ENCODE data around the gene THAP12. TPM values are rescaled to one million over a fixed set of nuclear protein-coding genes. Genes with fewer than 3 reads are reported as not detected.

The THAP12 gene
- total RNA-seq, 4 donors from 2014 or later, result 42.7 to 78.6 (median 45.5) TPM

GRCh38 chr11:76320929-76321328 is 60.0 kb downstream of the THAP12 start:
- TF ChIP-seq, protein P1, sequence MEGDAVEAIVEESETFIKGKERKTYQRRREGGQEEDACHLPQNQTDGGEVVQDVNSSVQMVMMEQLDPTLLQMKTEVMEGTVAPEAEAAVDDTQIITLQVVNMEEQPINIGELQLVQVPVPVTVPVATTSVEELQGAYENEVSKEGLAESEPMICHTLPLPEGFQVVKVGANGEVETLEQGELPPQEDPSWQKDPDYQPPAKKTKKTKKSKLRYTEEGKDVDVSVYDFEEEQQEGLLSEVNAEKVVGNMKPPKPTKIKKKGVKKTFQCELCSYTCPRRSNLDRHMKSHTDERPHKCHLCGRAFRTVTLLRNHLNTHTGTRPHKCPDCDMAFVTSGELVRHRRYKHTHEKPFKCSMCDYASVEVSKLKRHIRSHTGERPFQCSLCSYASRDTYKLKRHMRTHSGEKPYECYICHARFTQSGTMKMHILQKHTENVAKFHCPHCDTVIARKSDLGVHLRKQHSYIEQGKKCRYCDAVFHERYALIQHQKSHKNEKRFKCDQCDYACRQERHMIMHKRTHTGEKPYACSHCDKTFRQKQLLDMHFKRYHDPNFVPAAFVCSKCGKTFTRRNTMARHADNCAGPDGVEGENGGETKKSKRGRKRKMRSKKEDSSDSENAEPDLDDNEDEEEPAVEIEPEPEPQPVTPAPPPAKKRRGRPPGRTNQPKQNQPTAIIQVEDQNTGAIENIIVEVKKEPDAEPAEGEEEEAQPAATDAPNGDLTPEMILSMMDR (IDR thresholded peaks at IDR 0.05; ENCODE audit: low read depth), result no peak

DNA sequence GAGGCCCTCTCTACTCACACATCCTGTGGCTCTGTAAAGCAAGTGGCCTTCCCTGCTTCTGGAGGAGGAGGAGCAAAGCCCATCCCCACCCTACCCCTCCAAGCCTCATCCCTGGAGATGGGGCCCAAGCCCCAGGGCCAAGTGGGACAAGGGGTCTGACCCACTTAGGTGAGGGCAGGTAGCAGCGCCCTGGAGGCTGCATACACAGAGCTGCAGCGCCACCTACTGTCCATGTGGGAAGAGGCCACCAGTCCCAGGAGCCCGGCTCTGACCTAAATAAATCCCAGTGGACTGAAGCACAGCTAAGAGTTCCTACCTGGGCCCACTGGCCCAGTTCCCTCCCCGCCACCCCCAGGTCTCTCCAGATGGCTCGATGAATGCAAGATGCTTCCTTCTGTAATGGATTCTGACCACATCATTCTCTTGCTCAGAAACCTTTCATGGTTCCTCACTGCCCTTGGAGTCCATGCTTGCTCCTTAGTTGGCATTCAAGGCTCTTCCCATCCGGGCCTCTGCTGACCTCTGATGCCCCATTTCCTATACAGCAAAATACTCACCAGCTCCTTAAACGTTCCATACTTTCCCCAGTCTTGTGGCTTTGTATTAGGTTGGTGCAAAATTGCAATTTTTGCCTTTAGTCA is 62.1 kb downstream of the THAP12 start:
- TF ChIP-seq, protein P1 (IDR thresholded peaks at IDR 0.05; ENCODE audit: low read depth), result no peak

DNA sequence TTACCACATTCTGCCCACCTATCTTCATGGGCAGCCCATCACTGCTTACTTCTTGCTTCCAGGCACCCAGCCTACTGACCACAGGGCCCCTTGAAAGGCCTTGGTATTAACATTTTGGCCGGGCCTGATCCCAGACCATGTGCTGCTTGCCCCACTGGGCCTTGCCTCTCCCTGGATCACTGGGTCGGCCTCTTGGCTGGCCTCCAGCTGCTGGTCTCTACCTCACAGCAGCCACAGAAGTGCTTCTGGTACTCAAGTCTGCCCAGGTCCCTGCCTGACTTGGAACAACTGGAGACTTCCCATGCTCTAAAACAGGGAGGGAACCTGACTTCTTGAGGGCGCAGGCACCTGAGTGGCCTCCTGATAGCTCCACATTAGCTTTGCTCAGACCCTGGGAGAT is 63.6 kb downstream of the THAP12 start:
- TF ChIP-seq, protein P1 (IDR thresholded peaks at IDR 0.05; ENCODE audit: low read depth), result no peak

DNA sequence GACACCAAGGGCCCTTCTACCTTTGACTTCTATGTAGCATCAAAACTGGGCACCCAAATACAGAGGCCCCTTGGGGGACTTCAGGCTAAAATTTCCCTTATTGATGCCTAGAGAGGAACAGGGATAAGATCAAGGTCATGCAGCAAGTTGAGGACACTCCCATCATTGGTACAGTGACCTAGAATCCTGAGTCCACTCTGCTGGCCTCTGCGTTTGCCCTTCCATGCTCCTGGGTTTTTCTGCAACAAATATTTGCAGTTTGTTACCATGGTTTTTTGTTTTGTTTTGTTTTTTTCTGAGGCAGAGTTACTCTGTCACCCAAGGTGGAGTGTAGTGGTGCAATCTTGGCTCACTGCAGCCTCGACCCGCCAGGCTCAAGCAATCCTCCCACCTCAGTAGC is 64.2 kb downstream of the THAP12 start:
- TF ChIP-seq, protein P1 (IDR thresholded peaks at IDR 0.05; ENCODE audit: low read depth), result no peak

GRCh38 chr11:76315182-76315853 is 65.6 kb downstream of the THAP12 start:
- TF ChIP-seq, protein P1 (IDR thresholded peaks at IDR 0.05; ENCODE audit: low read depth), result no peak

DNA sequence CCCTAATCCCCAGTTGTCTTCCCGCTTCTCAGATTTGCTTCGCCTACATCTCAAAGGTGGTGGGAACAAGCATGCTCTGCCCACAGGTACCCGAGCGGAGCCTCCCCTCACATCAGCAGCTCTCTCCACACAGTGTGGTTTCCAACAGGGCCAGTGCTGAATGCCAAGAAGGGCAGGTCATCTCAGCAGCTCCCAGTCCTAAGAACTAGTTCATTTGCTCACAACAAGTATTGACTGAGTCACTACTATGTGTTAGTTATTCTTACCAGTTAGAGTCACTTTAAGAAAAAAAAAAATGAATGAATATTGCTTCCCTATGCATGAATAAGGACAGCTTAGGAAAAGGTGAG is 66.2 kb downstream of the THAP12 start:
- TF ChIP-seq, protein P1 (IDR thresholded peaks at IDR 0.05; ENCODE audit: low read depth), result no peak

DNA sequence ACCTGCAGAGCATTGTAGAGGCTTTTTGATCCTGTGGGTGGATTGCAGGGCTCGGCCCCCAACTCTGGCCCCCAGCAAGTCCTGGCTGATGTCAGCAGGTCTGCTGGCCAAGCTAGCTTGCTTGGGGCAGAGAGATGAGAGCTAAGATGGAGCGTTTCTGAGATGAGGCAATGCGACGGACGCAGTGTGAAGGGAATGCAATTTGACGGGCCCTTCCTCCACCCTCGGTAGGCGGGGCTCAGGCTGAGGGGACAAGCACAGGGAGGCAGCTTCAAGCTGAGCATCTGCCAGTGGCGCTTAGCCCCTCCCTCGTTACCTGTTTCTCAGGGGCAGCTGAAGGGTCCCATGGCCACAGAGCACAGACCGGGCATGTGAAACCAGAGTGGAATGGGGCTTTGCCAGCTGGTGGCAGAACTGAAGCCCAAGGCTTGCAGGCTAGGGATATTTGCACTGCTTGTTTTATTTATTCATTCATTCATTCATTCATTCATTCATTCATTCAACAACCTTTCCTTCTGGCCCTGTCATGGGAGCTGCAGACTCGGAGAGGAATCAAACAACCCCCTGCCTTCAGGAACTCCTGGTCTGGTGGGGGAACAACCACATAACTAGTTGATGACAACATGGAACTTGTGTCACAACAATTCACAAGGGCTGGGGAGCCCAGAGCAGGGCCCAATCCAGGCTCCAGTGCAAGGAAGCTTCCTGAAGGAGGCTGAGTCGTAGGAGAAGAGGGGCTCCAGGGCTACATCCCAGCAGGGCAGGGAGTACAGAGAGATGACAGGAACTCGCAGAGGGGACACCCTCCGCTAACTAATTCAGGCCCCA is 66.8 kb downstream of the THAP12 start:
- TF ChIP-seq, protein P1 (IDR thresholded peaks at IDR 0.05; ENCODE audit: low read depth), result no peak
